HepG2 (cell line): ENCODE results near the gene HAPLN2. TPM values are rescaled to one million over a fixed set of nuclear protein-coding genes. Genes with fewer than 3 reads are reported as not detected.

Source experiments
- ATAC-seq: fragments of 200-7000 bp; cut with Tn5 transposase; 3 replicates; pipeline ENCODE4 v1.9.1; 2020; ENCODE audit warnings: mild to moderate bottlenecking, moderate library complexity
- BruUV-seq: library from RNA; stranded (reverse); fragments of 400-500 nt; replicated peaks from 2 replicates; lab custom pipeline; 2021; lab: Mats Ljungman, UMichigan
- CTCF ChIA-PET: fragments of 300-600 bp; formaldehyde crosslinking; extraction: SDS; loops from one replicate; lab custom pipeline; 2021; ENCODE audit warnings: low total read pairs, inconsistent platforms, low intra/inter-chr PET ratio; lab: Yijun Ruan, JAX
- POLR2A ChIA-PET: fragments of 350-600 bp; sonication (Branson Sonifier 250); formaldehyde crosslinking; loops from one replicate; lab custom pipeline; 2020; ENCODE audit warnings: antibody characterized with exemption, inconsistent platforms; lab: Yijun Ruan, JAX
- DNase-seq: peaks from one replicate; pipeline ENCODE4 v3.0.0-alpha.2; 2015; ENCODE audit warnings: low spot score
- FAIRE-seq: peaks from 3 replicates; lab custom pipeline; 2011; peaks lifted over from hg19 to GRCh38; lab: Jason Lieb, UNC
- H2AFZ ChIP-seq: one replicate; pipeline ENCODE4 v1.6.1; 2011; ENCODE audit warnings: low read length, inconsistent platforms
- H3K27ac ChIP-seq: fragments of 300-600 bp; 3 replicates; pipeline ENCODE4 v1.8.0; 2011; ENCODE audit warnings: mixed run types, mild to moderate bottlenecking, mixed read lengths, low read length, inconsistent platforms; ENCODE audit not compliant: insufficient read depth; ENCODE audit errors: extremely low read length
- H3K27me3 ChIP-seq, 2 experiments: fragments of 200-600 bp in 1 of 2; 2 replicates in 1 of 2; 3 replicates in 1 of 2; pipeline versions ENCODE4 v1.6.0 to v1.8.0; 2011; ENCODE audit warnings: low read length in 2 of 2, mild to moderate bottlenecking in 2 of 2, moderate library complexity in 2 of 2, inconsistent platforms in 1 of 2; ENCODE audit not compliant: insufficient read depth in 2 of 2, control insufficient read depth in 1 of 2
- H3K36me3 ChIP-seq, 2 experiments: fragments of 200-600 bp in 1 of 2; replicated peaks in 1 of 2; 2 replicates in 1 of 2; 3 replicates in 1 of 2; pipeline versions ENCODE4 v1.5.1 to v1.8.0; 2011; ENCODE audit warnings: low read length in 2 of 2, inconsistent platforms in 1 of 2; ENCODE audit not compliant: insufficient read depth in 2 of 2, control insufficient read depth in 1 of 2
- H3K4me1 ChIP-seq: 2 replicates; pipeline ENCODE4 v1.5.1; 2012; ENCODE audit warnings: low read length, inconsistent platforms; ENCODE audit not compliant: insufficient read depth
- H3K4me2 ChIP-seq: 2 replicates; pipeline ENCODE4 v1.6.0; 2011; ENCODE audit warnings: low read depth, low read length, inconsistent platforms
- H3K4me3 ChIP-seq, 3 experiments: fragments of 200-600 bp in 1 of 3; sonication (generic), shearing (Covaris generic) in 1 of 3; replicated peaks in 1 of 3; 2 replicates each; pipeline ENCODE4 v1.5.1; 2011 to 2016; ENCODE audit warnings: low read length in 3 of 3, inconsistent platforms in 2 of 3, low read depth in 2 of 3, mild to moderate bottlenecking in 2 of 3, control low read depth in 1 of 3, mixed read lengths in 1 of 3; ENCODE audit not compliant: insufficient read depth in 1 of 3
- H3K79me2 ChIP-seq: one replicate; pipeline ENCODE4 v1.6.1; 2011; ENCODE audit warnings: low read length, inconsistent platforms; ENCODE audit not compliant: insufficient read depth
- H3K9ac ChIP-seq: 2 replicates; pipeline ENCODE4 v1.6.0; 2011; ENCODE audit warnings: mild to moderate bottlenecking, low read depth, low read length, inconsistent platforms; ENCODE audit not compliant: insufficient read depth
- H3K9me3 ChIP-seq: 2 replicates; pipeline ENCODE4 v1.5.1; 2012; ENCODE audit warnings: mild to moderate bottlenecking, low read length
- H4K20me1 ChIP-seq: 2 replicates; pipeline ENCODE4 v1.6.0; 2011; ENCODE audit warnings: inconsistent platforms, mild to moderate bottlenecking, low read length, moderate library complexity; ENCODE audit not compliant: insufficient read depth
- BORCS8-MEF2B ChIP-seq: sonication (generic); formaldehyde crosslinking; IDR thresholded peaks from 2 replicates; pipeline ENCODE4 v1.8.0; 2022; ENCODE audit warnings: mild to moderate bottlenecking, missing genetic modification reagents
- CENPT ChIP-seq: sonication (generic); formaldehyde crosslinking; IDR thresholded peaks from 2 replicates; pipeline ENCODE4 v1.8.0; 2022; ENCODE audit warnings: low read depth, mild to moderate bottlenecking, moderate library complexity, missing genetic modification reagents
- HMG20A ChIP-seq: IDR thresholded peaks from 2 replicates; pipeline ENCODE4 v1.6.1; 2016; ENCODE audit warnings: borderline replicate concordance
- MXI1 ChIP-seq: IDR thresholded peaks from 3 replicates; pipeline ENCODE4 v1.6.1; 2012; ENCODE audit warnings: low read depth, low read length, inconsistent platforms, borderline replicate concordance
- PHF5A ChIP-seq: IDR thresholded peaks from one replicate; pipeline ENCODE4 v1.6.1; 2018; ENCODE audit warnings: low read depth, missing genetic modification reagents; ENCODE audit not compliant: unreplicated experiment
- RERE ChIP-seq: IDR thresholded peaks from 2 replicates; pipeline ENCODE4 v1.6.1; 2016; ENCODE audit warnings: low read depth, missing genetic modification reagents, missing compliant biosample characterization
- TOPORS ChIP-seq: sonication (generic); formaldehyde crosslinking; IDR thresholded peaks from 2 replicates; pipeline ENCODE4 v1.8.0; 2023; ENCODE audit warnings: mild to moderate bottlenecking, missing genetic modification reagents
- ZNF275 ChIP-seq: sonication (generic); formaldehyde crosslinking; IDR thresholded peaks from 2 replicates; pipeline ENCODE4 v1.8.0; 2022; ENCODE audit warnings: missing genetic modification reagents, mild to moderate bottlenecking, inconsistent platforms, borderline replicate concordance
- ZNF598 ChIP-seq: sonication (generic); formaldehyde crosslinking; IDR thresholded peaks from 2 replicates; pipeline ENCODE4 v1.5.1; 2020; ENCODE audit warnings: mild to moderate bottlenecking, missing genetic modification reagents, borderline replicate concordance
- ZNF619 ChIP-seq: sonication (generic); formaldehyde crosslinking; IDR thresholded peaks from 2 replicates; pipeline ENCODE4 v1.4.0; 2020; ENCODE audit warnings: mild to moderate bottlenecking, missing genetic modification reagents
- ZNF691 ChIP-seq: sonication (generic); formaldehyde crosslinking; IDR thresholded peaks from 2 replicates; pipeline ENCODE4 v1.4.0; 2020; ENCODE audit warnings: missing genetic modification reagents, low read depth, mild to moderate bottlenecking, borderline replicate concordance
- ZNF703 ChIP-seq: sonication (generic); formaldehyde crosslinking; IDR thresholded peaks from 2 replicates; pipeline ENCODE4 v1.5.1; 2020; ENCODE audit warnings: missing genetic modification reagents, mild to moderate bottlenecking, moderate library complexity, borderline replicate concordance
- ZNF850 ChIP-seq: sonication (generic); formaldehyde crosslinking; conservative IDR thresholded peaks from 2 replicates; pipeline ENCODE4 v1.9.0; 2021; ENCODE audit warnings: mild to moderate bottlenecking, missing genetic modification reagents
- whole genome bisulfite sequencing: methylation state at CpG from one replicate; pipeline ENCODE4 v1.1.6; 2017; ENCODE audit warnings: low lambda C conversion rate; 5-methylcytosine and 5-hydroxymethylcytosine counted together
- in situ Hi-C: cut with HindIII; loops from 2 replicates; pipeline ENCODE4 v1.10.0; 2017; ENCODE audit warnings: low pct_unique_long_range_greater_than_20kb; ENCODE audit not compliant: extremely low pct_ligation_motif_present
- intact Hi-C: fragments of 100-400 bp; cut with micrococcal nuclease; formaldehyde crosslinking; loops from one replicate; pipeline ENCODE4 v1.10.0; 2022; ENCODE audit not compliant: unreplicated experiment
- polyA plus RNA-seq, 8 experiments: library from polyadenylated mRNA; depleted of rRNA in 3 of 8; stranded (reverse) in 7 of 8; unstranded in 1 of 8; fragments of >200 nt; fragmentation: Illumina TruSeq in 4 of 8; extraction: Trizol in 4 of 8; gene quantifications; 2 replicates each; pipeline versions ENCODE4 v1.2.1 to v1.2.3, GENCODE V29; 2011 to 2016; ENCODE audit warnings: low read depth in 4 of 8, missing spikeins in 1 of 8, mixed read lengths in 1 of 8; ENCODE audit not compliant: insufficient read depth in 1 of 8
- total RNA-seq, 5 experiments: library from RNA; depleted of rRNA; stranded (reverse); fragments of >200 nt; fragmentation: Illumina TruSeq; extraction: Trizol; gene quantifications; 2 replicates each; pipeline ENCODE4 v1.2.3, GENCODE V29; 2016; ENCODE audit warnings: low read depth in 1 of 5

HAPLN2 gene
- total and polyA plus RNA-seq, 2 of the 13 experiments (the other 11 are each of a cell fraction or from before 2014, with no cell fraction given), result not detected

- peak; percentile 87; the same call in 2 of the 3 replicates for TF ChIP-seq MXI1
- TF ChIP-seq ZNF691 (CRISPR knock-in tag), result peak; percentile 69; the same call in 1 of the 2 replicates
- TF ChIP-seq ZNF850 (CRISPR knock-in tag), result no peak
- no peak for TF ChIP-seq PHF5A (CRISPR knock-in tag)
- peak; percentile 87 for TF ChIP-seq TOPORS
- TF ChIP-seq BORCS8-MEF2B (CRISPR knock-in tag), result peak; percentile 26; the same call in 1 of the 2 replicates
- peak; percentile 30; the same call in 1 of the 2 replicates for TF ChIP-seq HMG20A (CRISPR knock-in tag)
- TF ChIP-seq ZNF619 (CRISPR knock-in tag), result peak; percentile 12; the same call in 1 of the 2 replicates
- TF ChIP-seq ZNF703, result no peak
- TF ChIP-seq CENPT (CRISPR knock-in tag), result no peak
Observed at GRCh38 chr1:156659988-156660751, 41.0 kb downstream of the HAPLN2 start (continued).

- WGBS, result 0% methylated on average over 2 of the region's 2 CpGs
- peaks cover 0 to 5% of the 10 kb centered on the region in 2 experiments; a peak in 1 of 5 replicates for H3K36me3 ChIP-seq
- DNase-seq (no peak), FAIRE-seq (no peak), ATAC-seq (peak; percentile 26)
- peak overlapping the region; percentile 94 for H3K9ac ChIP-seq
- peaks cover 41% of the 10 kb centered on the region for H4K20me1 ChIP-seq
- ChIA-PET CTCF (interaction anchor here (1.3 to 6.4 kb wide), 5 partner anchors 13 to 65 kb away, joined by 4 to 166 read pairs (median 9); partner anchors contain the start of gene NES), POLR2A (interaction anchor here (0.9 to 11.4 kb wide), 17 partner anchors 12 to 203 kb away, joined by 3 to 189 read pairs (median 6); partner anchors contain the start of genes CRABP2, HDGF, ISG20L2 and MEF2D)
- peaks cover 20% of the 10 kb centered on the region for H3K79me2 ChIP-seq
- H3K9me3 ChIP-seq, result no peaks in the 10 kb centered on the region
- H2AFZ ChIP-seq, result no peak overlapping the region
- BruUV-seq, result TSS peak; percentile 88
- in situ Hi-C loops, result no loop called here
- H3K4me3 ChIP-seq, result peak overlapping the region; percentile 75 to 82 (median 80)
- intact Hi-C loops, result loop anchor here (1.0 to 10.0 kb wide), 2 partner anchors 18 to 64 kb away; partner anchors contain the start of genes ISG20L2 and METTL25B
- peak overlapping the region; percentile 95 for H3K4me2 ChIP-seq
- H3K4me1 ChIP-seq, result peaks cover 80% of the 10 kb centered on the region
- no peaks in the 10 kb centered on the region; a peak in 1 of 5 replicates for H3K27me3 ChIP-seq
- peak overlapping the region; percentile 95 for H3K27ac ChIP-seq
- TF ChIP-seq ZNF275 (CRISPR knock-in tag) (no peak), ZNF598 (CRISPR knock-in tag) (no peak), RERE (CRISPR knock-in tag) (no peak)
Observed at GRCh38 chr1:156660752-156661112, 41.5 kb downstream of the HAPLN2 start.
